K562 (cell line): Measurements from ENCODE around the gene TAS1R3. TPM values are rescaled to one million over a fixed set of nuclear protein-coding genes. Genes with fewer than 3 reads are reported as not detected.

ENCODE experiments used
- ARHGAP35 ChIP-seq: fragments of 450-650 bp; IDR thresholded peaks from 2 replicates; pipeline ENCODE4 v1.6.1; 2018; ENCODE audit not compliant: partially characterized antibody
- CC2D1A ChIP-seq: fragments of 450-650 bp; IDR thresholded peaks from 2 replicates; pipeline ENCODE4 v1.6.1; 2017; ENCODE audit warnings: mild to moderate bottlenecking
- CEBPG ChIP-seq, 3 experiments: fragments of 200-800 bp in 1 of 3; sonication (Bioruptor generic) in 1 of 3; sonication (generic) in 1 of 3; formaldehyde crosslinking in 1 of 3; IDR thresholded peaks in 2 of 3; conservative IDR thresholded peaks in 1 of 3; 2 replicates each; pipeline versions ENCODE4 v1.6.1 to v1.8.0; 2016 to 2022; ENCODE audit warnings: missing compliant biosample characterization in 2 of 3, missing genetic modification characterization in 2 of 3, mild to moderate bottlenecking in 1 of 3, missing genetic modification reagents in 1 of 3
- ELK3 ChIP-seq: fragments of 450-650 bp; formaldehyde crosslinking; IDR thresholded peaks from 2 replicates; pipeline ENCODE4 v1.4.0; 2020; ENCODE audit warnings: mild to moderate bottlenecking
- FOXK2 ChIP-seq, 2 experiments: fragments of 450-650 bp; IDR thresholded peaks in 1 of 2; conservative IDR thresholded peaks in 1 of 2; 2 replicates each; pipeline ENCODE4 v1.6.1; 2016; ENCODE audit warnings: low read depth in 2 of 2, mild to moderate bottlenecking in 1 of 2
- HES1 ChIP-seq: fragments of 450-650 bp; IDR thresholded peaks from 2 replicates; pipeline ENCODE4 v1.6.1; 2016; ENCODE audit warnings: low read depth, mild to moderate bottlenecking, moderate library complexity
- HMG20A ChIP-seq: fragments of 450-650 bp; formaldehyde crosslinking; conservative IDR thresholded peaks from 2 replicates; pipeline ENCODE4 v1.4.0; 2020; ENCODE audit warnings: mild to moderate bottlenecking, mixed read lengths
- KAT2B ChIP-seq: IDR thresholded peaks from one replicate; pipeline ENCODE4 v1.6.1; 2012; ENCODE audit warnings: low read depth, mild to moderate bottlenecking, control low read depth, inconsistent platforms, low read length, moderate library complexity
- KAT7 ChIP-seq: sonication (generic); formaldehyde crosslinking; IDR thresholded peaks from 2 replicates; pipeline ENCODE4 v1.8.0; 2022; ENCODE audit warnings: missing genetic modification reagents, mild to moderate bottlenecking, borderline replicate concordance
- NCOR1 ChIP-seq: fragments of 450-650 bp; IDR thresholded peaks from 2 replicates; pipeline ENCODE4 v1.6.1; 2016; ENCODE audit warnings: mild to moderate bottlenecking, moderate library complexity
- NFIX ChIP-seq: fragments of 250-450 bp; sonication (Bioruptor Pico); IDR thresholded peaks from 2 replicates; pipeline ENCODE4 v1.4.0; 2020; ENCODE audit warnings: low read depth, mild to moderate bottlenecking, moderate library complexity
- POLR2AphosphoS5 ChIP-seq: IDR thresholded peaks from 2 replicates; pipeline ENCODE4 v1.6.1; 2011; ENCODE audit warnings: mild to moderate bottlenecking, low read depth, low read length, moderate library complexity; ENCODE audit not compliant: control insufficient read depth, insufficient read depth
- TFAP4 ChIP-seq: sonication (generic); formaldehyde crosslinking; IDR thresholded peaks from 2 replicates; pipeline ENCODE4 v1.8.0; 2022; ENCODE audit warnings: missing genetic modification reagents, mild to moderate bottlenecking, moderate library complexity, borderline replicate concordance
- USF2 ChIP-seq: sonication (generic); formaldehyde crosslinking; IDR thresholded peaks from 2 replicates; pipeline ENCODE4 v1.5.0; 2020; ENCODE audit warnings: missing genetic modification reagents
- YBX1 ChIP-seq: fragments of 450-650 bp; IDR thresholded peaks from 2 replicates; pipeline ENCODE4 v1.7.1; 2016; ENCODE audit warnings: mild to moderate bottlenecking
- ZBTB26 ChIP-seq: fragments of 450-650 bp; formaldehyde crosslinking; IDR thresholded peaks from 2 replicates; pipeline ENCODE4 v1.4.0; 2022; ENCODE audit warnings: missing genetic modification characterization
- ZNF644 ChIP-seq: fragments of 200-800 bp; sonication (Bioruptor generic); IDR thresholded peaks from 2 replicates; pipeline ENCODE4 v1.6.1; 2016; ENCODE audit warnings: low read depth, missing genetic modification characterization, missing compliant biosample characterization
- polyA plus RNA-seq, 8 experiments: library from polyadenylated mRNA; depleted of rRNA in 4 of 8; stranded (reverse) in 5 of 8; unstranded in 3 of 8; fragments of >200 nt; fragmentation: Nextera tagmentation in 2 of 8; fragmentation: Illumina TruSeq in 1 of 8; extraction: Ambion mirVana in 2 of 8; extraction: Trizol in 1 of 8; gene quantifications; 2 replicates each; pipeline versions ENCODE4 v1.2.1 to v1.2.3, GENCODE V29; 2011 to 2014; ENCODE audit warnings: inconsistent platforms in 1 of 8, missing spikeins in 1 of 8
- total RNA-seq, 7 experiments: library from RNA; depleted of rRNA in 6 of 7; stranded (reverse); fragments of >200 nt in 6 of 7; fragmentation: Illumina TruSeq in 2 of 7; extraction: Trizol in 2 of 7; gene quantifications; 2 replicates each; pipeline versions ENCODE4 v1.2.1 to v1.2.3, GENCODE V29; 2011 to 2021; ENCODE audit warnings: low replicate concordance in 1 of 7

TAS1R3 gene
- total and polyA plus RNA-seq, 9 of the 15 experiments (the other 6 are each of a cell fraction or from before 2014, with no cell fraction given), result 0.07 to 0.13 TPM; not detected in 7

GRCh38 chr1:1347663-1348419 is 16.8 kb downstream of the TAS1R3 start (continued):
- TF ChIP-seq ZBTB26 (CRISPR knock-in tag) (no peak), HES1 (no peak), FOXK2 (conservative IDR thresholded peaks at IDR 0.05 in 1 of 2, IDR thresholded peaks at IDR 0.05 in 1 of 2; ENCODE audit: low read depth in 2 of 2) (no peak), POLR2AphosphoS5 (no peak), KAT2B (no peak), YBX1 (no peak), CC2D1A (no peak), HMG20A (CRISPR knock-in tag) (no peak), KAT7 (CRISPR knock-in tag) (peak; percentile 84; the same call in 1 of the 2 replicates), NCOR1 (no peak), ZNF644 (tag) (no peak), TFAP4 (CRISPR knock-in tag) (peak; percentile 23; the same call in 1 of the 2 replicates), USF2 (CRISPR knock-in tag) (no peak), NFIX (CRISPR knock-in tag) (no peak), ARHGAP35 (no peak), ELK3 (no peak), CEBPG (CRISPR knock-in tag; IDR thresholded peaks at IDR 0.05) (0 out of 2 replicates have a peak, but pooled peaks have one; percentile 27), CEBPG (tag; conservative IDR thresholded peaks at IDR 0.05 in 1 of 2, IDR thresholded peaks at IDR 0.05 in 1 of 2) (no peak)
